GM18861 (cell line): ENCODE measurements around the gene SEC23A.
A peak's percentile ranks its signal among the peaks of the same experiment; 100 is the strongest.
"Not testable (repeated sequence)": the region's sequence is repeated elsewhere in the genome, so short reads cannot be mapped to it uniquely, and the experiment has no call there.

ENCODE experiments used
- ATAC-seq: cut with Tn5 transposase; IDR thresholded peaks from one replicate; pipeline ENCODE4 v1.9.1; 2021; ENCODE audit not compliant: unreplicated experiment

SEC23A gene

DNA sequence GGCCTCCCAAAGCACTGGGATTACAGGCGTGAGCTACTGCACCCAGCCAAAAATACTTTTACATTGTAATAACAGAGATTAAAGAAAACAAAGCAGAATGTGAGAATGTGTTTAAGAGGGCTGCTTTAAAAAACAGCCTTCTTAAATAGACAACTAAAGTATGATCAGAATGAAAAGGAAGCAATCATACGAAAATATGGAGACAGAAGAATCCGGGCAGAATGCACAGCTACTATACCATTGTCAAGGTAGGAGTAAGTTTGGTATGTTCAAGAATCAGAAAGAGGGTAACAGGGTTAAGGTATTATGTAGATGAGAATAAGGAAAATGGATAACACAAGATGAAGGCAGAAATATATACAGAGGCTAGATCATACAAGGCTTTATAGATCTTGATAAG is 8.5 kb downstream of the SEC23A start:
- ATAC-seq = no peak

DNA sequence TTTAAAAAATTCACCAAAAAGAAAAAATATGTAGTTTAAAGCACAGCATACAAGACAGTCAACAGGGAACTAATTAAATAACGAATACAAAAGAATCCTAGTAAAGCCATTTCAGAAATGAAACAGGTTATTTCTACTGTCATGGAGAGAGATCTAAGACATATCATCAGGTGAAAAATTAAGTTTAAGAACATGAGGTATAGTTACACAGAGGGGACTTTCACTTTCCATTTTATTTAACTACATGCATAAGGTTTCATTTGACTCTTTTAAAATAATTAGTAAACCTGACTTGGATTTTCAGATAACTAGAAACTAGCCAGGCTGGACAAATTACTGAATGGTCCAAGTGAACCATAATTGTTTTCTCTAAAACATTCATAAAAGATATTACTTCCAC is 11.3 kb downstream of the SEC23A start:
- ATAC-seq = no peak

DNA sequence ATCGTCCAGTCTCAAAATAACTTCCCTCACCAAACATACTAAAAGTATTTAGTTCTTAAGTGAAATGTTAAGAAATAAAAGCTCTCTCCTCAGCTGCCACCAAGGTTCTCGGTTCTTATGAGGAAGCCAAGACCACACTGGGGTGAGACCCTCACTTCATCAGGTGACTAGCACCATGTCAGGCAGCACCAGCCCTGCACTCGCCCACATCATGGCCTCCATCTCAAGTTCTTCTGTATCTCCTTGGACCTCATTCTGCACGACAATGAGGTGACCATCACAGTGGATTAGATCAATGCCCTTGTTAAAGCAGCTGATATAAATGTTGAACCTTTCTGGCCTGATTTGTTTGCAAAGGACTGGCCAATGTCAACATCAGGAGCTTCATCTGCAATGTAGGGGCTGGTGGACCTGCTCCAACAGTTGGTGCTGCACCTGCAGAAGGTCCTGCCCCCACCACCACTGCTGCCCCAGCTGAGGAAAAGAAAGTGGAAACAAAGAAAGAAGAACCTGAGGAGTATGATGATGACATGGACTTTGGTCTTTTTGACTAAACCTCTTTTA is 12.4 kb downstream of the SEC23A start:
- ATAC-seq = no peak

DNA sequence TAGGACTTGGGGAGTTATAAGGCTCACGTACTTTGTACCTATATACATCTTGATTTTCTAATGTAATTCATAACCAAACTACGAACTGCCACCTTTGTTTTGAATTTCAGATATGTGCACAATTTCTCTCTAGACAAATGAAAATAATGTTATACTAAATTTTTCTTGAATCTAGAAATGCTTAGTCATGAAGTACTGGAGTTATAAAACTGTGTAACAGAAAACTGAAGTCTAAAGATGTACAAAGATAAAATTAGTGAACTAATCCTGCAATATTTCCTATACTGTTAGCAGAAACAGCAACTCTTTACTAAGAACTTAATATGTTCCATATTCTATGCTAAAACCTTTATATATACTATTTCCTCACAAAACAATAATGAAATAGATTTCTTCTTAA is 15.5 kb downstream of the SEC23A start:
- ATAC-seq = no peak

DNA sequence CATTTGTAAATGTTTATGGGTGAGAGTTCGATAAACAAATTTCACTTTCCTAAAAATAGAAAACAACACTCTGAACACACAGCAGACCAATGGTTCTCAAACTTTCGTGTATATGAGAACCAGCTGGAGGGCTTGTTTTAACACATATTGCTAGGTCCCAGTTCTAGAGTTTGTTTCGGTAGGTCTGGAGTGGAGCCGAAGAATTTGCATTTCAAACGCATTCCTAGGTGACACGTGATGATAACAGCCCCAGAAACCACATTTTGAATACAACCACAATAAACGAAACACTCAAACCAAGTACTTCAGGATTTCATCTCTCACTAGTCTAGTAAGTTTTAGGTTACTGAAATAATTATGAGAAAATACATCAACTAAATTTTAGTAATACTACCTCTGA is 17.1 kb downstream of the SEC23A start:
- no peak for ATAC-seq

DNA sequence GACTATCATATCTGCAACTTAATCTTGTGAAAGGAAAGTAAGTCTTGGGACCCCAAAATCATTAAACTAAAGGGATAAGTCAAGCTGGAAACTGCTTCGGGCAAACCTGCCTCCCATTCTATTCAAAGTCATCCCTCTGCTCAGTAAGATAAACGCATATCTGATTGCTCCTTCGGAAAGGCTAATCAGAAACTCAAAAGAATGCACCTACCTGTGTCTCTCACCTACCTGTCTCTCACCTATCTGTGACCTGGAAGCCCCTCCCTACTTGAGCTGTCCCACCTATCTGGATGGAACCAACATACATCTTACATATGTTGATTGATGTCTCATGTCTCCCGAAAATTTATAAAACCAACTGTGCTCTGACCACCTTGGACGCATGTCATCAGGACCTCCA is 19.9 kb downstream of the SEC23A start:
- ATAC-seq = no peak

DNA sequence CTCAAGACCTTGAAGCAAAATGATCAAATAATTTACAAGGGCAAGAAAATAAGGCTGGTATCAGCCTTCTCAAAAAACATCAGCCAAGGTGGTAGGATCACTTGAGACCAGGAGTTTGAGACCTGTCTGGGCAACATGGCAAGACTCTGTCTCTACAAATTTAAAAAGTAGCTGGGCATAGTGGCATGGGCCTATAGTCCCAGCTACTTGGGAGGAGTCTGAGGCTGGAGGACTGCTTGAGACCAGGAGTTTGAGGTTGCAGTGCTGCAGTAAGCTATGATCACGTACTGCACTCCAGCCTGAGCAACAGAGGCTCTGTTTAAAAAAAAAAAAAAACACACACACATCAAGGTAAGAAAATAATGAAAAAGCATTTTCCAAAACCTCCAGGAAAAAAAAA is 22.1 kb downstream of the SEC23A start:
- ATAC-seq = no peak

DNA sequence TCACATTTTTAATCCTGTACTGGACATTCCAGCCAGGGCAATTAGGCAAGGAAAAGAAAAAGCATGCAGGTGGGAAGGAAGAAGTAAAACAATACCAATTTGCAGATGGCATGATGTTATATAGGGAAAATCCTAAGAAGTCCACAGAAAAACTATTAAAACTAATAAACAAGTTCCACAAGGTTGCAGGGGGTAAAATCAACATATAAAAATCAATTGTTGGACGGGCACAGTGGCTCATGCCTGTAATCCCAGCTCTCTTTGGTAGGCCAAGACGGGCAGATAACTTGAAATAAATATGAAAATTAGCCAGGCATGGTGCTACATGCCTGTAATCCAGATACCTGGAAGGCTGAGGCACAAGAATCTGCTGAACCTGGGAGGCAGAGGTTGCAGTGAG is 31.9 kb downstream of the SEC23A start:
- no peak for ATAC-seq

DNA sequence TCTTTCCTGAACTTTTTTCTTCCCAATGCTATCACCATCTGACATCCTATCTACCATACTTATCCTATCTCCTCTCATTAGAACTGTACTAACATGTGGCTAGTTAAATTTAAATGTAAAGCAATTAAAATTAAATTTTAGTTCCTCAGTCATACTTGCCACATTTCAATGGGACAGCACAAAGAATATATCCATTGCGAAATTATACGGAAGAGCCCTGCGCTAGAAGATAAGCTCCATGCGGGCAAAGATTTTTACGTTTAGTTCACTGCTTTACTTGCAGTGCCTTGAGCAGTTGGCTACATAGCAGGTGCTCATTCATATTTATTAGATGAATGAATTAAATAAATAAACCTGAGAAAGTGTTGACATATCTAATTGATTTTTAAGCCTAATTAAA is 33.1 kb downstream of the SEC23A start:
- ATAC-seq = no peak

DNA sequence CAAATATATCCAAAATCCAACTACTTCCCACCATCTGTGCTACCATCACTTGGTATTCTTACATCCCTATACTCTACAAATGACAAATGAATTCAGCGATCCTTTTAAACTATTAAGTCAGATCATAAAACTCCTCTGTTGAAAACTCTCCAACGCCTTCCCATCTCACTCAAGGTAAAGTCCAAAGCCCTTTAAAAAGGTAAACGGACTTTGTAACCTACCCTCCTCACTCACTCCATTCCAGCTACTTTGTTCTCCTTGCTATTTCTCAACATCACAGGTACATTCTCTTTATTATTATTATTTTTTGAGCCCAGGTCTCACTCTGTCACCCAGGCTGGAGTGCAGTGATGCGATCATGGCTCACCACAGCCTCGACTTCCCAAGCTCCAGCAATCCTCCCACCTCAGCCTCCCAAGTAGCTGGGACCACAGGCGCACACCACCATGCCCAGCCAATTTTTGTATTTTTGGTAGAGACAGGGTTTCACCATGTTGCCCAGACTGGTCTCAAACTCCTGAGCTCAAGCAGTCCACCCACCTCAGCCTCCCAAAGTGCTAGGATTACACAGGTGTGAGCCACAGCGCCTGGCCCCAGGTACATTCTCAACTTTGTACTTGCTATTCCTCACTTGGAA is 33.7 kb downstream of the SEC23A start:
- not testable (repeated sequence) for ATAC-seq

DNA sequence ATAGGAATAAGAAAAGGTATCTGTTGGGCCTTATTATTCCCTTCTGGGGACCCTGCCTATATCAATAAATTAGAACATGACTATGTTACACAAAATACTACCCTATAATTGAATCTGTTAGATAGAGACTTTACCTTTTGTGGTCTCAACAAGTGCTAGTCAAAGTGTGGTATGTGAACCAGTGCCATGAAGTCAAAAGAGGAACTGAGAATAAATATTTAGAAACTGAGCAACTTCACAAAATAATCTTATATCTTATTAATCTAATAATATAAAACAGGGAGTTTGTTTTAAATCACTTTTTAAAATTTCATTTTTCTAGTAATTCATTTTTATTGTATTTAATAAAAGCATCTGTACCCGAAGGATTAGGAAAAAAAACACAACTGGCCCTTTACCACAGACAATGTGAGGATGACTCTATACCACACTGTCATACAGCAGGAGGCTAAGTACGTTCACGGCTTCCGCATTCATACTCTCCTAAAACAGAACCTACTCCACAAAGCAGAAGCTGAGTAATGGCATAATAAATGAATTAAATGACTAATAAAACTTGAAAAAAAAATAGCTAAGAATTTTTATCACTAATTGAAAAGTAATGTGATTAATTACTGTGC is 42.1 kb downstream of the SEC23A start:
- ATAC-seq = peak; percentile 99

DNA sequence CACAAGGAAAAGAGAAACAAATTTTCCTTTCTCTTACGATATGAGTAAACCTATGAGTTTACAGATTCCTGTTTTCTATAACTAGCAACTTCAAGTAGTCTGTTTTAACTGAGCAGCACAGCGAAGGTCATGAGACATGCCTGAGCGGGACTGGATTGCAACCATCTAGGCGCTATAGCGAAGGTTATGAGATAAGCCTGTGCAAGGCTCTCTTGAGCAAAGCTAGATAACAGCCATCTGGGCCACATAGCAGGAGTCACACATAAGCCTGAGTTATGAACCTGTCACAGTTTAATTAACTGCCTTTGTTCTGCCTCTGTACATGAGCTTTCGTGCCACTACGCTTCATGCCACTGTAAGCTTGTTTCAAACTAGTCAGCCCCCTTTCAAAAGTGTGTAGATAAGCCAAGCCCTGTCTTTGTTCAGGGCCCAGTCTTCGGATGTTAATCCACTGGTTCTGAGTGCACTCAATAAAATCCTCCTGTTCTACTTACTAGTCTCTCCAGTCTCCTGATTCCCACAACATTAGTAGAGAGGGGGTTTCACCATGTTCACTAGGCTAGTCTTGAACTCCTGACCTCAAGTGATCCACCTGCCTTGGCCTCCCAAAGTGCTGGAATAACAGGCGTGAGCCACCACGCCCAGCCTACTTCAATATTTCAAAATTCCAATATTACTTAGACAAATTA is 47.1 kb downstream of the SEC23A start:
- ATAC-seq = no peak

DNA sequence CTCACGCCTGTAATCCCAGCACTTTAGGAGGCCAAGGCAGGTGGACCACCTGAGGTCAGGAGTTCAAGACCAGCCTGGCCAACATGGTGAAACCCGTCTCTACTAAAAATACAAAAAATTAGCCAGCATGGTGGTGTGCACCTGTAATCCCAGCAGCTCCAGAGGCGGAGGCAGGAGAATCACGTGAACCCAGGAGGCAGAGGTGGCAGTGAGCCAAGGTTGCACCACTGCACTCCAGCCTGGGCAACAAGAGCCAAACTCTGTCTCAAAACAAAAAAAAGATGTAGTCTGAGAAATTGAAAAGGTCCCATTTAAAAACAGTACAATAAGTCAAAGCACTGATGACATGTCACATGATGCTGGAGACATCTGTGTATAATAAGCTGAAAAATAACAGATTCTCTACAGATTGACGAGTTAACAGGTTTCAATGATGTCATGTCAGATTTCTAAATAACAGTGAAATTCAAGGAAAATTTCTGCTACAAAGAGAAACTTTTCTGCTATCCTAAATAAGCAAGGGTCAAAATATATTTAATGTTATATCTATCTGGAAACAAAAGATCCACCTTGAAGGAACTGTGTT is 50.1 kb downstream of the SEC23A start:
- ATAC-seq = not testable (repeated sequence)

DNA sequence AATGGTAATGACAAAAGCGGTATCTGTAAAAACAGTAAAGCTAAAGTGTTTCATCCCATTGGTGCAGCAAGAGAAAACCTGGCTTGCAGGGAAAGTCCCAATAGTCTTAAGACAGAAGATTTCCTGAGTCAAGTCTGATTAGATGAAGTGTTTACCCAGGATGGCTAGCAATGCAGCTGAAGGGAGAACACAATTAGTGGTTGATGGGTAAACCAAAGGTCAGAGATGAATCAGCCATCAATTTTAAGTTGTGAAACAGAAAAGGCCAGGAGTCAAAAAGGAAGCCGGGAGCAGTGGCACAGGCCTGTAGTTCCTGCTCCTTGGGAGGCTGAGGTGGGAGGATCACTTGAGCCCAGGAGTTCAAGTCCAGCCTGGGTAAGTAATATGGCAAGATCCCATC is 52.6 kb downstream of the SEC23A start:
- no peak for ATAC-seq

DNA sequence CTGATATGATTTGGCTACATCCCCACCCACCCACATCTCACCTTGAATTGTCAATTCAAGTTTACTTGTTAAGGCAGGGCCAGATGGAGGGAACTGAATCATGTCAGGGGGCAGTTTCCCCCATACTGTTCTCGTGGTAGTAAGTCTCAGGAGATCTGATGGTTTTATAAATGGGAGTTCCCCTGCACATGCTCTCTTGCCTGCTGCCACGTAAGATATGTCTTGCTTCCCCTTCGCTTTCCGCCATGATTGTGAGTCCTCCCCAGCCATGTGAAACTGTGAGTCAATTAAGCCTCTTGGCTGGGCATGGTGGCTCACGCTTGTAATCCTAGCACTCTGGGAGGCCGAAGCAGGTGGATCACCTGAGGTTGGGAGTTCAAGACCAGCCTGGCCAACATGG is 57.1 kb downstream of the SEC23A start:
- ATAC-seq = peak; percentile 39

DNA sequence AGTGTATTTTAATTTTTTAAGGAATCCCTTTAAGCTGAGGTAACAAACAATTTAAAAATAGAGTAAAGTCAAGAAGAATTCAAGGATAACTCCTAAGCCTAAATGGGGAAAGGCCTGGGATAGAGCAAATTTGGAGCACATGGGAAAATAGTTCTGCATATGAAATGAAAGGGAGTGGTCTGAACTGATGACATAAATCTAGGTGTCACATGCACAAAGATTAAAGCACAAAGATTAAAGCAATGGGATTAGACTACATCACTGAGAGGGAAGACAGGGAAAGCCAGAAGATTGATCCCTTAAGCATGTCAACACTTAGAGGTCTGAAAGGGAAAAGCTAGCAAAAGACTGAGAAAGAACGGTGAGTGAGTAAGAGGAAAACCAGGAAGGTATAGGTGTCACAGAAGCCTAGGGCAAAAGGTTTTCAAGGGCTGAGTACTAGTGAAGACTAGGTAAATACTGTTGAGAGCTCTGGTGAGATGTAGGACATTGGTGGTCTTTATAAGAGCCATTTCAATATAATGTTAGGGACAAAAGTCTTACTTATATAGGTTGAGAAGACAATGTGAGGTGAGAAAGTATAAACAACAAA is 59.6 kb downstream of the SEC23A start:
- ATAC-seq = no peak

DNA sequence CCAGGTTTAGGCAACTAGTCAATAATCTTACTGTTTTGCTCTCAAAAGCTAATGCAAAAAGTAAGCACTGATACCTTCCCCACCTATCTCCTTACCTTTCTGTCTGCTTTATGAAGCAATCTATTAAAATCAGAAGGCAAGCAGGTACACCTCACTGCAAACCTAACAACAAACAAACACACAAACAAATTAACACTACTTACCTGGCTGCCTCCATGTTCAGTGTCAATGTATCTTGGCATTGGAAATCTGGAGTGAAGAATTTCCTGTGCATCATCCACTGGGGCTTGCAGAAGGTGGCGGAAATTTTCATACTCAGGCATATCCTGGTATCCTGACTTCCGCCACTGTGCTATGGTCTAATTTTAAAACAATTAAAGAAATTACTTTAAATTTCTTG is 62.5 kb downstream of the SEC23A start:
- ATAC-seq = no peak

DNA sequence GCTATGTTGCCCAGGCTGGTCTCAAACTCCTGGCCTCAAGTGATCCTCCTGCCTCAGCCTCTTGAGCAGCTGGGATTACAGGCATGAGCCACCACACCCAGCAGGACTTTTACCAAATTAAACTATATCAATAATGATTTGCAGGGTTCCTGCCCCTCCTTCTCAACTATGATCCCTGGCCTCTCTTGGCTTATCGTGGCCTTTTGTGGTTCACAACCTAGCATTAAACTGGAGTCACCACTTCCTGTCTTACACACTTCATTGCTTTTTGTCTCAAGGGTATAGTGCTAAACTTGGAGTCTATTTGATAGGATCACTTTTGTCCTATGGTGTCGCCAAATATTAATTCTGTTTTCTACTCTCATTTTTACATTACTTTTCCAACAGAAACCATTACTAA is 64.5 kb downstream of the SEC23A start:
- peak; percentile 71 for ATAC-seq

DNA sequence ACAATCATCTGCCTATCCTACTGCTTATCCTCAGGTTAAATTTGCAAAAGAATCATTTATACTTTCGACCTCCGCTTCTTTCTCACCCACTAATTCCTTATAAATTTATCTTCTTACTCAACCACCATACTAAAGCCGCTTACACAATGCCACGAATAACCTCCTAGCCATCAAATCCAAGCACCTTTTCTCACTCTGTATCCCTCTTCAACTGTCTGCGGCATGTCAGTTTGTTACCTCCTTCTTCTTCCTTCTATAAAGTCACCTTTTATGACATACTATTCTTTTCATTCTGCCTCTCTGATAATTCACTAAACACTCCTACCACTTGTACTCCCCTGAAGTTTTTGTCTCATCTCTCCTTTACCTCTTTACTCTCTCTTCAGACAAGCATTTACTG is 66.3 kb downstream of the SEC23A start:
- no peak for ATAC-seq

DNA sequence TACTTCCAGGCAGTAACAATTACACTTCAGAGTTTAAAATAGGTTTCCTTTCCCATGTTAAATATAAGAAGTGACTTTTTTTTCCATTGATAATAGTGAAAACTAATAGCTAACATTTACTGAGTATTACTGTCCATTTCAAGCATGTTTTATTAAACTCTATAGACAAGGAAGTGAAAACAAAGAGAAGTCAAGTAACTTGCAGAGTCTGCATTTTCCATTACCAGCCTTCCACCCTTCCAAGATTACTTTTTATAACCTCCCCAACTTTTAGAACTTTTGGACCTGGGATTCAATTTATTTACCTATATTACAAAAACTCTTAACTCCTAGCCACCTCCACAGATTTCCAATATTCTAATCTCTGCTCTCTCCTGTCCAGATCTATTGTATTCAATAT is 67.7 kb downstream of the SEC23A start:
- ATAC-seq = no peak

DNA sequence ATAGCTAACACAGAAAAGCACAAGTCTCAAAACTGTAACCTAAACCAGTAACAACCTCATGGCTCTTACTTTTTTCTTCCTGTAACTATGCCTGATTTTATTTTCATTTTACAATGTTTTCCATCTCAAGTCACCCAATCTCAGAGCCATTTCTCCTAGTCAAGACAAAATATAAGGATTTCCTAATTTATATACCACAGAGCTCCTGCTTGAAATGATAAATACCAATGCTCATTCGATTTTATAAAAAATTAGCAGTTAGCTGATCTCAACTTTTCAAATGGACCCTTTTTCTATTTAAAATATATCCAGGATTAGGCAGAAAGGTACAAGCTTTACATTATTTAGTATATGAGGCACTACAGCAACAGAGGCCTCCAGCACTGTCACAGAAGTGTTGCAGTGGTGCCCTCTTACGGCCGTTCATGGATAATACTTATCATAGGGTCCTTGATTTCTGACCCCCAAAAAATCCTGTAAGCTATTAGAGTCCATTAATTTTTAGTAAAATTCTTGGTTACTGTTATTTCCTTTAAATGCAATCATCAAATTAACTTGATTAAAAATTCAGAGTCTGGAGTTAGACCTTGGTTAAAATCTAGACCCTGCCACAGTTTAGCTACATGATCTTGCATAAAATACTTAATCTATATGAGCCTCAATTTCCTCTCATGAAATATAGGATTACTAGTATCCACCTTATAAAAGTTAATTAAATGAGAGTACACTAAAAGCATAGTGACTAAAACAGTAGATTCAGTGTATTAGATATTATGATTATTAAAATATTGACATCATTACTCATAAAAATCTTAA is 68.3 kb downstream of the SEC23A start:
- ATAC-seq = no peak
